ENCODE measurements around the gene PTPRM.
"Not testable (repeated sequence)": the region's sequence is repeated elsewhere in the genome, so short reads cannot be mapped to it uniquely, and the experiment has no call there.

The PTPRM gene

DNA sequence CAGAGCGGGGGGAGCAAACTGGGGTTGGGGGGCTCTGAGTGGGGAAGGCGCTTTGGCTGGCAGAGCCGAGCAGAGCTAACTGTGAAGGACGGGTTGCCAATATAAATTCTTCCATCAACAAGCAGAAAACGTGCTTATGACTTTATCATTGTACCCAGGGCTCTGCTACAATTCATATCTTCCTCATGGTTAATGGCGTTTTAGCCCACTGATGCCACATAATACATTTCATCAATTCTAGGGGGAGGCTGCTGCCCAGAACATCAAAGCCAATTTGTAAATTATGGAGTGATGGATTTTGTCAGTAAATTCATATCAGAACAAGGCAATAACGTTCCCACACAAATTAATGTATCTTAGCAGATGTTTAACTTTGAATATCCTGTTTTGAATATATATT is 866.7 kb downstream of the PTPRM start:
- Histone ChIP-seq H3K9me2 (replicated peaks; ENCODE audit: insufficient read depth, low read length) (no peaks in the 10 kb centered on the region), H3K36me3 (ENCODE audit: low read length) (no peaks in the 10 kb centered on the region), H3K4me3 (ENCODE audit: insufficient read depth, low read length, poor library complexity, severe bottlenecking) (no peak overlapping the region), H3K79me2 (ENCODE audit: insufficient read depth, low read length) (no peaks in the 10 kb centered on the region), H3K9ac (ENCODE audit: low read length) (no peak overlapping the region), H3K27ac (ENCODE audit: low read depth, low read length) (no peak overlapping the region), H3K9me3 (ENCODE audit: insufficient read depth, low read length) (no peaks in the 10 kb centered on the region), H2AFZ (ENCODE audit: low read depth, low read length, severe bottlenecking) (no peak overlapping the region), H3K4me2 (ENCODE audit: low read depth, low read length, poor library complexity, severe bottlenecking) (no peak overlapping the region), H3F3A (ENCODE audit: insufficient read depth) (no peaks in the 10 kb centered on the region), H3K27me3 (ENCODE audit: low read length) (no peaks in the 10 kb centered on the region), H4K20me1 (ENCODE audit: low read depth, low read length) (no peaks in the 10 kb centered on the region)
- TF ChIP-seq CTCF (IDR thresholded peaks at IDR 0.05; ENCODE audit: insufficient read depth, low read length, poor library complexity, severe bottlenecking) (no peak), EZH2phosphoT487 (conservative IDR thresholded peaks at IDR 0.05; ENCODE audit: low read length) (no peak)

- no peak for TF ChIP-seq EZH2phosphoT487 (conservative IDR thresholded peaks at IDR 0.05; ENCODE audit: low read length)
- Histone ChIP-seq H3K27me3 (ENCODE audit: low read length) (no peaks in the 10 kb centered on the region), H3K4me3 (ENCODE audit: insufficient read depth, low read length, poor library complexity, severe bottlenecking) (no peak overlapping the region), H3K27ac (ENCODE audit: low read depth, low read length) (no peak overlapping the region), H3K79me2 (ENCODE audit: insufficient read depth, low read length) (no peaks in the 10 kb centered on the region), H4K20me1 (ENCODE audit: low read depth, low read length) (no peaks in the 10 kb centered on the region), H3K36me3 (ENCODE audit: low read length) (no peaks in the 10 kb centered on the region), H2AFZ (ENCODE audit: low read depth, low read length, severe bottlenecking) (no peak overlapping the region), H3K4me2 (ENCODE audit: low read depth, low read length, poor library complexity, severe bottlenecking) (no peak overlapping the region), H3F3A (ENCODE audit: insufficient read depth) (no peaks in the 10 kb centered on the region), H3K9ac (ENCODE audit: low read length) (no peak overlapping the region), H3K9me3 (ENCODE audit: insufficient read depth, low read length) (no peaks in the 10 kb centered on the region), H3K9me2 (replicated peaks; ENCODE audit: insufficient read depth, low read length) (no peaks in the 10 kb centered on the region)
Observed at GRCh38 chr18:8435376-8435775, 868.3 kb downstream of the PTPRM start.

- Histone ChIP-seq H4K20me1 (ENCODE audit: low read depth, low read length) (no peaks in the 10 kb centered on the region), H3K27ac (ENCODE audit: low read depth, low read length) (no peak overlapping the region), H3K9ac (ENCODE audit: low read length) (no peak overlapping the region), H3K27me3 (ENCODE audit: low read length) (no peaks in the 10 kb centered on the region), H3F3A (ENCODE audit: insufficient read depth) (no peaks in the 10 kb centered on the region), H2AFZ (ENCODE audit: low read depth, low read length, severe bottlenecking) (no peak overlapping the region), H3K79me2 (ENCODE audit: insufficient read depth, low read length) (no peaks in the 10 kb centered on the region), H3K4me3 (ENCODE audit: insufficient read depth, low read length, poor library complexity, severe bottlenecking) (no peak overlapping the region), H3K9me2 (replicated peaks; ENCODE audit: insufficient read depth, low read length) (no peaks in the 10 kb centered on the region), H3K9me3 (ENCODE audit: insufficient read depth, low read length) (no peaks in the 10 kb centered on the region), H3K4me2 (ENCODE audit: low read depth, low read length, poor library complexity, severe bottlenecking) (no peak overlapping the region), H3K36me3 (ENCODE audit: low read length) (no peaks in the 10 kb centered on the region)
- TF ChIP-seq CTCF (IDR thresholded peaks at IDR 0.05; ENCODE audit: insufficient read depth, low read length, poor library complexity, severe bottlenecking) (no peak), EZH2phosphoT487 (conservative IDR thresholded peaks at IDR 0.05; ENCODE audit: low read length) (no peak)
Observed at GRCh38 chr18:8439055-8439454, 871.9 kb downstream of the PTPRM start.

DNA sequence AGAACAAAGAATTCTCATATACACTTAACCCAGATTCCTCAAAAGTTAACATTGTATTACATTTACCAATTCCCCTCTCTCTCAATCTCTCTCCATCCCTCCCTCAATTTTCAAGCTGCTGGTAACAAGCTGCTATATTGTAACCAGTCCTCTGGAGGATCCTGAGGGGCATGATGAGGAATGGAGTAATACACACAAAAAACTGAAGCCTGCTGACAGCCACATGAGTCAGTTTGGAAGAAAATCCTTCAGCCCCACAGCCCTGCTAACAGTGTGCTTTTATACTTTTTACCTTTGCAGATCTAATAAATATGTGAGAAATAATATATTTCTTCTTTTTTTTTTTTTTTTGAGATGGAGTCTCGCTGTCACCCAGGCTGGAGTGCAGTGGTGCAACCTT is 876.4 kb downstream of the PTPRM start:
- TF ChIP-seq CTCF (IDR thresholded peaks at IDR 0.05; ENCODE audit: insufficient read depth, low read length, poor library complexity, severe bottlenecking) (no peak), EZH2phosphoT487 (conservative IDR thresholded peaks at IDR 0.05; ENCODE audit: low read length) (no peak)

GRCh38 chr18:8446936-8447335 is 879.8 kb downstream of the PTPRM start:
- not testable (repeated sequence) for H3K9ac ChIP-seq (ENCODE audit: low read length); H4K20me1 ChIP-seq (ENCODE audit: low read depth, low read length); H3K4me2 ChIP-seq (ENCODE audit: low read depth, low read length, poor library complexity, severe bottlenecking); H3K36me3 ChIP-seq (ENCODE audit: low read length); H3F3A ChIP-seq (ENCODE audit: insufficient read depth); H3K79me2 ChIP-seq (ENCODE audit: insufficient read depth, low read length); H3K27me3 ChIP-seq (ENCODE audit: low read length); H3K27ac ChIP-seq (ENCODE audit: low read depth, low read length); H3K4me3 ChIP-seq (ENCODE audit: insufficient read depth, low read length, poor library complexity, severe bottlenecking); H3K9me3 ChIP-seq (ENCODE audit: insufficient read depth, low read length); H3K9me2 ChIP-seq (replicated peaks; ENCODE audit: insufficient read depth, low read length); H2AFZ ChIP-seq (ENCODE audit: low read depth, low read length, severe bottlenecking)

More for the DNA sequence above, 876.4 kb downstream of the PTPRM start:
- no peaks in the 10 kb centered on the region for H3F3A ChIP-seq (ENCODE audit: insufficient read depth)
- no peak overlapping the region for H3K4me2 ChIP-seq (ENCODE audit: low read depth, low read length, poor library complexity, severe bottlenecking)
- no peaks in the 10 kb centered on the region for H3K36me3 ChIP-seq (ENCODE audit: low read length)
- no peak overlapping the region for H3K4me3 ChIP-seq (ENCODE audit: insufficient read depth, low read length, poor library complexity, severe bottlenecking)
- no peaks in the 10 kb centered on the region for H3K27me3 ChIP-seq (ENCODE audit: low read length)
- H3K9me3 ChIP-seq (ENCODE audit: insufficient read depth, low read length), result no peaks in the 10 kb centered on the region
- no peaks in the 10 kb centered on the region for H3K9me2 ChIP-seq (replicated peaks; ENCODE audit: insufficient read depth, low read length)
- H3K27ac ChIP-seq (ENCODE audit: low read depth, low read length), result no peak overlapping the region
- H3K79me2 ChIP-seq (ENCODE audit: insufficient read depth, low read length), result no peaks in the 10 kb centered on the region
- H3K9ac ChIP-seq (ENCODE audit: low read length), result no peak overlapping the region
- no peaks in the 10 kb centered on the region for H4K20me1 ChIP-seq (ENCODE audit: low read depth, low read length)
- H2AFZ ChIP-seq (ENCODE audit: low read depth, low read length, severe bottlenecking), result no peak overlapping the region

Measured in SU-DHL-6 (cell line).